NCI-H524 (cell line): ENCODE data around the gene P2RX6.

Experiments
- DNase-seq, 2 experiments: peaks; one replicate each; lab custom pipeline; 2025; lab: John Stamatoyannopoulos, UW

Gene P2RX6

DNA sequence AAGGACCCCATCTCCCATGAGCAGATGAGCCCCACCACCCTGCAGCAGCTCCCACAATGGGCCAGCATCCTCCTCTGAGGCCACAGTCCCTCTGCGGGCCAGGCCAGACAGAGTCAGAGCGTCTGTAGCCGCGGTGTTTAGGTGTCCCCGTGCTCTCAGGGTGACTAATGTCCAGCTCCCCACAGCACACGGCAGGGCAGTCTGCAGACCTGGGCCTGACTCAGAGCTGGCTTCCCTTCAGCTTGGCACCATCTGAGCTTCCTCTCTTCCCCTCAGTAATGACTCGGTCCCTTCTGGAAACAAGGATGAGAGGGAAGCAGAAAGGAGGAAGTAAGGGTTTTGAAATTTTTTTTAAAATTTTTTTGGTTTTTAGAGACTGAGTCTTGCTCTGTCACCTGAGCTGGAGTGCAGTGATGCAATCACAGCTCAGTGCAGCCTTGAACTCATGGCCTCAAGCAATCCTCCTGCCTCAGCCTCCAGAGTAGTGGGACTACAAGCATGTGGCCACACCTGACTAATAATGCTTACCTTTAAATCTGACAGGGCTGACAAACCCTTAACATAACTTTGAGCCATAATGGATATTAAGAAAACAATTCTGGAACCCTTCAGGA is 59.2 kb downstream of the P2RX6 start:
- DNase-seq = no peak

DNA sequence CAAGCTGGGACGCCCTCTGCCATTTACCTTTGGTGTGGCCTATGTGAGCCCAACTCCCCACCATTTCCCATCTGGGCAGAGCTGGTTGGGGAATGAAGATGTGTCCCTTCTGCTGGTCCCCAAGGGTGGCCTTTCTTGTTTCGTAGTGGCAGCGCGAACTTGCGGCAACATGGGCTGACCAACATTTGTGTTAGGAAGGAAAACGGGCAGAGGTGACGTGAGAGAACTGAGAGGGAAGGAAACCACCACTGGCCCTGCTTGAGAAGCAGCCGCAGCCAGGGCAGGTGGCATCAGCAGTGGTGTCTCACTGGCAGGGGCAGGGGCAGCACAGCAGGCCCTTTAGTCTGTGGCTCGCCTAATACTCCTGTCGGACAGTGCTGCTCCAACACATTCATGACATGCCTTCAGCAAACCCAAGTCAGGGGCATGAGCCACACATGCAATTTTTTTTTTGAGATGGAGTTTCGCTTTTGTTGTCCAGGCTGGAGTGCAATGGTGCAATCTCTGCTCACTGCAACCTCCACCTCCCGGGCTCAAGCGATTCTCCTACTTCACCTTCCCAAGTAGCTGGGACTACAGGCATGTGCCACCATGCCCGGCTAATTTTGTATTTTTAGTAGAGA is 60.7 kb downstream of the P2RX6 start:
- DNase-seq = no peak

- DNase-seq = no peak
Measured at GRCh38 chr22:21076912-21077625, 62.1 kb downstream of the P2RX6 start.
